K562 (cell line): ENCODE measurements around the gene CERS1. TPM values are rescaled to one million over a fixed set of nuclear protein-coding genes. Genes with fewer than 3 reads are reported as not detected.

Experiments used
- ATAC-seq: fragments of 200-7000 bp; cut with Tn5 transposase; 3 replicates; pipeline ENCODE4 v1.9.1; 2020; ENCODE audit warnings: moderate library complexity
- BruUV-seq: library from RNA; stranded (reverse); fragments of 400-500 nt; replicated peaks from 2 replicates; lab custom pipeline; 2021; lab: Mats Ljungman, UMichigan
- CTCF ChIA-PET: fragments of 300-600 bp; formaldehyde crosslinking; extraction: SDS; loops from one replicate; lab custom pipeline; 2021; ENCODE audit warnings: low intra/inter-chr PET ratio; lab: Yijun Ruan, JAX
- POLR2A ChIA-PET: fragments of 300-600, 350-650 bp; sonication (Branson Sonifier 250); formaldehyde crosslinking; extraction: SDS; loops from one replicate; lab custom pipeline; 2021; ENCODE audit warnings: antibody characterized with exemption, inconsistent platforms; lab: Yijun Ruan, JAX
- DNase-seq, 4 experiments: peaks; one replicate each; pipeline versions ENCODE4 v3.0.0 to v3.0.0-alpha.2; 2011 to 2018; ENCODE audit warnings: low spot score in 3 of 4, mixed read lengths in 3 of 4; ENCODE audit errors: extremely low read depth in 1 of 4
- FAIRE-seq: peaks from 2 replicates; lab custom pipeline; 2011; peaks lifted over from hg19 to GRCh38; lab: Jason Lieb, UNC
- H2AFZ ChIP-seq: 2 replicates; pipeline ENCODE4 v1.6.0; 2011; ENCODE audit warnings: low read depth, low read length, control low read depth, inconsistent platforms
- H3K27ac ChIP-seq: fragments of 200-600 bp; 3 replicates; pipeline ENCODE4 v1.8.0; 2011; ENCODE audit warnings: low read depth, mild to moderate bottlenecking, control low read depth, inconsistent platforms, low read length, moderate library complexity, mixed read lengths; ENCODE audit errors: extremely low read depth
- H3K27me3 ChIP-seq, 2 experiments: fragments of 300-600 bp in 1 of 2; 2 replicates in 1 of 2; 3 replicates in 1 of 2; pipeline versions ENCODE4 v1.6.0 to v1.8.0; 2011; ENCODE audit warnings: inconsistent platforms in 2 of 2, low read length in 2 of 2, mild to moderate bottlenecking in 1 of 2, mixed read lengths in 1 of 2, moderate library complexity in 1 of 2; ENCODE audit not compliant: control insufficient read depth in 2 of 2, insufficient read depth in 2 of 2
- H3K36me3 ChIP-seq: fragments of 300-600 bp; 3 replicates; pipeline ENCODE4 v1.8.0; 2011; ENCODE audit warnings: mild to moderate bottlenecking, low read length, inconsistent platforms; ENCODE audit not compliant: control insufficient read depth, insufficient read depth
- H3K4me1 ChIP-seq, 2 experiments: fragments of 200-600 bp in 1 of 2; replicated peaks in 1 of 2; 2 replicates in 1 of 2; 3 replicates in 1 of 2; pipeline versions ENCODE4 v1.5.1 to v1.8.0; 2011; ENCODE audit warnings: inconsistent platforms in 2 of 2, low read length in 2 of 2, mild to moderate bottlenecking in 1 of 2, mixed read lengths in 1 of 2, moderate library complexity in 1 of 2; ENCODE audit not compliant: control insufficient read depth in 2 of 2, insufficient read depth in 2 of 2
- H3K4me2 ChIP-seq: 2 replicates; pipeline ENCODE4 v1.6.1; 2011; ENCODE audit warnings: low read length, control low read depth, inconsistent platforms, mixed read lengths; ENCODE audit not compliant: insufficient read depth
- H3K4me3 ChIP-seq: fragments of 200-600 bp; sonication (generic), shearing (Covaris generic); 2 replicates; pipeline ENCODE4 v1.5.1; 2016; ENCODE audit warnings: control low read depth, inconsistent platforms
- H3K79me2 ChIP-seq: fragments of 200-600 bp; 3 replicates; pipeline ENCODE4 v1.8.0; 2011; ENCODE audit warnings: low read length, inconsistent platforms; ENCODE audit not compliant: control insufficient read depth, insufficient read depth
- H3K9ac ChIP-seq, 2 experiments: 2 replicates each; pipeline versions ENCODE4 v1.6.0 to v1.6.1; 2011; ENCODE audit warnings: low read depth in 2 of 2, low read length in 2 of 2, control low read depth in 1 of 2, inconsistent platforms in 1 of 2, mild to moderate bottlenecking in 1 of 2, mixed read lengths in 1 of 2; ENCODE audit not compliant: insufficient read depth in 1 of 2
- H3K9me1 ChIP-seq: one replicate; pipeline ENCODE4 v1.6.0; 2011; ENCODE audit warnings: inconsistent platforms, mild to moderate bottlenecking, low read length, moderate library complexity; ENCODE audit not compliant: control insufficient read depth, insufficient read depth
- H3K9me3 ChIP-seq: replicated peaks from 2 replicates; pipeline ENCODE4 v1.5.1; 2011; ENCODE audit warnings: low read depth, low read length, inconsistent platforms; ENCODE audit not compliant: control insufficient read depth, insufficient read depth
- H4K20me1 ChIP-seq: replicated peaks from 2 replicates; pipeline ENCODE4 v1.6.1; 2011; ENCODE audit warnings: low read length, inconsistent platforms, mixed read lengths; ENCODE audit not compliant: control insufficient read depth, insufficient read depth
- L3MBTL2 ChIP-seq: fragments of 450-650 bp; IDR thresholded peaks from 2 replicates; pipeline ENCODE4 v1.6.1; 2016; ENCODE audit warnings: mild to moderate bottlenecking, moderate library complexity
- WGBS: fragments of 100-300 bp; shearing (Covaris generic); methylation state at CpG from one replicate; pipeline ENCODE4 v1.1.6; 2016; ENCODE audit warnings: low coverage, mixed read lengths; ENCODE audit not compliant: insufficient coverage; ENCODE audit errors: missing lambda C conversion rate; 5-methylcytosine and 5-hydroxymethylcytosine counted together
- in situ Hi-C: fragments of 300-500 bp; cut with MboI; formaldehyde crosslinking; loops from 4 replicates; pipeline ENCODE4 v1.15.0; 2018; ENCODE audit warnings: inconsistent platforms, mixed read lengths
- intact Hi-C: fragments of 100-400 bp; cut with micrococcal nuclease; formaldehyde crosslinking; loops from 2 replicates; pipeline ENCODE4 v1.14.2; 2022
- polyA plus RNA-seq, 8 experiments: library from polyadenylated mRNA; depleted of rRNA in 4 of 8; stranded (reverse) in 5 of 8; unstranded in 3 of 8; fragments of >200 nt; fragmentation: Nextera tagmentation in 2 of 8; fragmentation: Illumina TruSeq in 1 of 8; extraction: Ambion mirVana in 2 of 8; extraction: Trizol in 1 of 8; gene quantifications; 2 replicates each; pipeline versions ENCODE4 v1.2.1 to v1.2.3, GENCODE V29; 2011 to 2014; ENCODE audit warnings: inconsistent platforms in 1 of 8, missing spikeins in 1 of 8
- total RNA-seq, 7 experiments: library from RNA; depleted of rRNA in 6 of 7; stranded (reverse); fragments of >200 nt in 6 of 7; fragmentation: Illumina TruSeq in 2 of 7; extraction: Trizol in 2 of 7; gene quantifications; 2 replicates each; pipeline versions ENCODE4 v1.2.1 to v1.2.3, GENCODE V29; 2011 to 2021; ENCODE audit warnings: low replicate concordance in 1 of 7
- TF ChIP-seq, protein P1 (sequence below), 2 experiments: fragments of 450-650 bp; formaldehyde crosslinking in 1 of 2; IDR thresholded peaks; 2 replicates each; pipeline versions ENCODE4 v1.4.0 to v1.6.1; 2014 to 2020; ENCODE audit warnings: mild to moderate bottlenecking in 2 of 2, borderline replicate concordance in 1 of 2, low read depth in 1 of 2
- TF ChIP-seq, protein P2 (sequence below): sonication (generic); formaldehyde crosslinking; IDR thresholded peaks from 2 replicates; pipeline ENCODE4 v1.8.1; 2022; ENCODE audit warnings: missing genetic modification reagents
- TF ChIP-seq, protein P3 (sequence below), 2 experiments: fragments of 250-450 bp in 1 of 2; fragments of 450-650 bp in 1 of 2; sonication (Bioruptor Pico) in 1 of 2; IDR thresholded peaks; 2 replicates each; pipeline versions ENCODE4 v1.6.1 to v1.8.0; 2016 to 2021; ENCODE audit warnings: mild to moderate bottlenecking in 2 of 2, moderate library complexity in 2 of 2, missing compliant biosample characterization in 1 of 2, missing genetic modification characterization in 1 of 2
- TF ChIP-seq, protein P4 (sequence below): sonication (generic); formaldehyde crosslinking; IDR thresholded peaks from 2 replicates; pipeline ENCODE4 v1.8.0; 2022; ENCODE audit warnings: mild to moderate bottlenecking, low read depth, missing genetic modification reagents

Gene CERS1
- total and polyA plus RNA-seq, 9 of the 15 experiments (the other 6 are each of a cell fraction or from before 2014, with no cell fraction given): 0.33 to 1.5 (median 0.86) TPM; not detected in 2

DNA sequence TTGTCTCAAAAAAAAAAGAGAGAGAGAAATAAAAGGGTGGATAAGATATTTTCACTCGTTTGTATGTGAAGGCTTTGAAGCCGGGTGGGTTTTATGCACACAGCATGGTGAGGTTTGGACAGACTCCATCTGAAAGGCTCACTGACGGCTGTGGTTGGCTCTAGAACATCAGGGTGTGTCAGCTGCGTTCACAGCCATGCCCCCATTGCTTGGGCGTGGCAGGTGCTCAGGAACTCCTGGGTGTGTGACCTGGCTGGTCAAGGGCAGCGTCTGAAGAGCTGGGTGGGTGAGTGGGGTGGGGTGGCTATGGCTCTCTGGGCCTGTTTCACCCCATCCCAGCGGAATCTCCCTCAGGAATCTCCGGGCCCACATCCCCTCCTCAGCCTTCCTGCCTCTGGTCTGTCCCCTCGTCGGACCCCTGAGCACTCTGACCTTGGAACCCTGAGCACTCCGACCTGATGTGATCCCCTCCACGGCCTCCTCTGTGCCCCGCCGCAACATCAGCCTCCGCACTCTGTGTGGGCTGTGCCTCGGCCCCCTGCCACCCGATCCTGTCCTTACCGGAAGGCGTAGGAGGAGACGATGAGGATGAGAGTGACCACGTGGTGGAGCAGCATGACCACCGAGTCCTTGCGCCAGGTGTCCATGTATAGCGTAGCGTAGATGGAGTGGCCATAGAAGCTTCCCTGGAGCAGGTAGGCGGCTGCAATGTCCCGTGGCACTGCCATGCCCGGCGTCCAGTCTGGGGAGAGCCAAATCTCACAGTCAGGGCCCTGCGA lies 12.2 kb downstream of the CERS1 start:
- Histone ChIP-seq H3K4me2 (peak overlapping the region; percentile 56), H3K27ac (no peak overlapping the region), H3K4me3 (no peak overlapping the region), H3K79me2 (no peaks in the 10 kb centered on the region), H3K4me1 (peaks cover 12 to 36% of the 10 kb centered on the region in 2 experiments; a peak in 4 of 5 replicates), H3K36me3 (no peaks in the 10 kb centered on the region), H2AFZ (peak overlapping the region; percentile 88), H3K9ac (peak overlapping the region in 1 of 2 experiments; percentile 86; a peak in 2 of 4 replicates), H3K27me3 (no peaks in the 10 kb centered on the region), H3K9me3 (no peaks in the 10 kb centered on the region), H4K20me1 (no peaks in the 10 kb centered on the region), H3K9me1 (no peaks in the 10 kb centered on the region)
- no TSS peak for BruUV-seq
- ChIA-PET CTCF (no interaction called here), POLR2A (interaction anchor here (0.6 kb wide), 1 partner anchor 15 kb away, joined by 3 read pairs; no protein-coding TSS in a partner anchor)
- intact Hi-C loops: no loop called here
- 31% methylated on average over 28 of the region's 30 CpGs for WGBS
- peak; percentile 75 for FAIRE-seq
- ATAC-seq: peak; percentile 13; the same call in 2 of the 3 replicates
- in situ Hi-C loops: no loop called here
- DNase-seq: peak in 3 of 4 experiments; percentile 47 to 60 (median 58)
- TF ChIP-seq, protein P1, sequence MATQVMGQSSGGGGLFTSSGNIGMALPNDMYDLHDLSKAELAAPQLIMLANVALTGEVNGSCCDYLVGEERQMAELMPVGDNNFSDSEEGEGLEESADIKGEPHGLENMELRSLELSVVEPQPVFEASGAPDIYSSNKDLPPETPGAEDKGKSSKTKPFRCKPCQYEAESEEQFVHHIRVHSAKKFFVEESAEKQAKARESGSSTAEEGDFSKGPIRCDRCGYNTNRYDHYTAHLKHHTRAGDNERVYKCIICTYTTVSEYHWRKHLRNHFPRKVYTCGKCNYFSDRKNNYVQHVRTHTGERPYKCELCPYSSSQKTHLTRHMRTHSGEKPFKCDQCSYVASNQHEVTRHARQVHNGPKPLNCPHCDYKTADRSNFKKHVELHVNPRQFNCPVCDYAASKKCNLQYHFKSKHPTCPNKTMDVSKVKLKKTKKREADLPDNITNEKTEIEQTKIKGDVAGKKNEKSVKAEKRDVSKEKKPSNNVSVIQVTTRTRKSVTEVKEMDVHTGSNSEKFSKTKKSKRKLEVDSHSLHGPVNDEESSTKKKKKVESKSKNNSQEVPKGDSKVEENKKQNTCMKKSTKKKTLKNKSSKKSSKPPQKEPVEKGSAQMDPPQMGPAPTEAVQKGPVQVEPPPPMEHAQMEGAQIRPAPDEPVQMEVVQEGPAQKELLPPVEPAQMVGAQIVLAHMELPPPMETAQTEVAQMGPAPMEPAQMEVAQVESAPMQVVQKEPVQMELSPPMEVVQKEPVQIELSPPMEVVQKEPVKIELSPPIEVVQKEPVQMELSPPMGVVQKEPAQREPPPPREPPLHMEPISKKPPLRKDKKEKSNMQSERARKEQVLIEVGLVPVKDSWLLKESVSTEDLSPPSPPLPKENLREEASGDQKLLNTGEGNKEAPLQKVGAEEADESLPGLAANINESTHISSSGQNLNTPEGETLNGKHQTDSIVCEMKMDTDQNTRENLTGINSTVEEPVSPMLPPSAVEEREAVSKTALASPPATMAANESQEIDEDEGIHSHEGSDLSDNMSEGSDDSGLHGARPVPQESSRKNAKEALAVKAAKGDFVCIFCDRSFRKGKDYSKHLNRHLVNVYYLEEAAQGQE (IDR thresholded peaks at IDR 0.05; ENCODE audit: borderline replicate concordance): peak; percentile 60
- TF ChIP-seq, protein P1 (CRISPR knock-in tag; IDR thresholded peaks at IDR 0.05; ENCODE audit: low read depth): no peak
- TF ChIP-seq L3MBTL2: no peak; the same call in 1 of the 2 replicates
- TF ChIP-seq, protein P2, sequence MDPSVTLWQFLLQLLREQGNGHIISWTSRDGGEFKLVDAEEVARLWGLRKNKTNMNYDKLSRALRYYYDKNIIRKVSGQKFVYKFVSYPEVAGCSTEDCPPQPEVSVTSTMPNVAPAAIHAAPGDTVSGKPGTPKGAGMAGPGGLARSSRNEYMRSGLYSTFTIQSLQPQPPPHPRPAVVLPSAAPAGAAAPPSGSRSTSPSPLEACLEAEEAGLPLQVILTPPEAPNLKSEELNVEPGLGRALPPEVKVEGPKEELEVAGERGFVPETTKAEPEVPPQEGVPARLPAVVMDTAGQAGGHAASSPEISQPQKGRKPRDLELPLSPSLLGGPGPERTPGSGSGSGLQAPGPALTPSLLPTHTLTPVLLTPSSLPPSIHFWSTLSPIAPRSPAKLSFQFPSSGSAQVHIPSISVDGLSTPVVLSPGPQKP (CRISPR knock-in tag): no peak
- TF ChIP-seq, protein P3, sequence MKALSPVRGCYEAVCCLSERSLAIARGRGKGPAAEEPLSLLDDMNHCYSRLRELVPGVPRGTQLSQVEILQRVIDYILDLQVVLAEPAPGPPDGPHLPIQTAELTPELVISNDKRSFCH (CRISPR knock-in tag; IDR thresholded peaks at IDR 0.05): no peak
- TF ChIP-seq, protein P3 (tag; IDR thresholded peaks at IDR 0.05): no peak
- TF ChIP-seq, protein P4, sequence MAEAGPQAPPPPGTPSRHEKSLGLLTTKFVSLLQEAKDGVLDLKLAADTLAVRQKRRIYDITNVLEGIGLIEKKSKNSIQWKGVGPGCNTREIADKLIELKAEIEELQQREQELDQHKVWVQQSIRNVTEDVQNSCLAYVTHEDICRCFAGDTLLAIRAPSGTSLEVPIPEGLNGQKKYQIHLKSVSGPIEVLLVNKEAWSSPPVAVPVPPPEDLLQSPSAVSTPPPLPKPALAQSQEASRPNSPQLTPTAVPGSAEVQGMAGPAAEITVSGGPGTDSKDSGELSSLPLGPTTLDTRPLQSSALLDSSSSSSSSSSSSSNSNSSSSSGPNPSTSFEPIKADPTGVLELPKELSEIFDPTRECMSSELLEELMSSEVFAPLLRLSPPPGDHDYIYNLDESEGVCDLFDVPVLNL (CRISPR knock-in tag): no peak
